Ramos (cell line): ENCODE data around the gene METTL6.
"Not testable (repeated sequence)": the region's sequence is repeated elsewhere in the genome, so short reads cannot be mapped to it uniquely, and the experiment has no call there.

ENCODE experiments used
- in situ Hi-C: fragments of 300-500 bp; cut with MboI; formaldehyde crosslinking; loops from one replicate; pipeline ENCODE4 v1.14.3; 2022; ENCODE audit warnings: low sequenced_read_pairs; ENCODE audit not compliant: unreplicated experiment

Gene METTL6

DNA sequence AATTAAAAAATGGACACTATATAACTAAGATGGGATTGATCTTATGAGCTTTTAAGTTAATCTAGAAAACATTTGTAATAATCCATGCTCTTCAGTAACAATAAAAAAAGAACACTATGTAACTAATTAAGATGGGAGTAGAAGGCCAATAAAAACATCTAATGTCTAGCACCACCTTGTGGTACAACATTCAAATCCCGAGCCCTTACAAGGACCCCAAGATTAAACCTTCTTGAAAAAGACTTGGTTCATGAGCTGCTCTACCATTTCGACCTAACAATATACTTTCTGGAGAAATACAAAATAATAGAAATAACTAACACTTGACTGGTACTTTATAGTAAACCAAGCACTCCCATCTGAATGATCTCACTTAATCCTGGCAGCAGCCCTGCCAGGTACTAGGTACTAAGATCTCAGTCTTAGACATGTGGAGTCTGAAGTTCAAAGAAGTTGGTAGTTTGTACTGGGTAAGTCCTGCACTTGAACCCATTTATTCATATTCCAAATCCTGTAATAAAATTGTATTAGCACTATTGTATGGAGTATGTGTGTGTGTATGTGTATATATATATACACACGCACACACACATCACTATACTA, 21.8 kb downstream of the METTL6 start:
- in situ Hi-C loops = loop anchor here (10.0 kb wide), 1 partner anchor 201 kb away; the partner anchor contains the start of gene CAPN7

GRCh38 chr3:15404767-15405166, 22.6 kb downstream of the METTL6 start:
- in situ Hi-C loops = loop anchor here (10.0 kb wide), 1 partner anchor 200 kb away; the partner anchor contains the start of gene CAPN7

DNA sequence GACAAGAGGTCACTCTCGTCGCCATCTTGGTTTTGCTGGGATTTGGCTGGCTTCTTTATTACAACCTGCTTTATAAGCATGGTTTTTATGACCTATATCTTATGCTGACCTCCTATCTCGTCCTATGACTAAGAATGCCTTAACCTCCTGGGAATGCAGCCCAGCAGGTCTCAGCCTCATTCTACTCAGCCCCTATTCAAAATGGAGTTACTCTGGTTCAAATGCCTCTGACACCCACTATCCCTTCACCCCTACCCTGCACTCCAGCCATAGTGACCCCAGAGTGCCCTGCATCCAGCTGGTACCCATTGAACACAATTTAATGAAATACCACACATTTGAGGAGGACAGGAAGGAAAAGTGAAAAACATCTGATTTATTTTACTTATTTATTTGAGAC, 23.4 kb downstream of the METTL6 start:
- in situ Hi-C loops = loop anchor here (10.0 kb wide), 1 partner anchor 199 kb away; the partner anchor contains the start of gene CAPN7

GRCh38 chr3:15403495-15403894, 23.8 kb downstream of the METTL6 start:
- in situ Hi-C loops = loop anchor here (10.0 kb wide), 1 partner anchor 199 kb away; the partner anchor contains the start of gene CAPN7

DNA sequence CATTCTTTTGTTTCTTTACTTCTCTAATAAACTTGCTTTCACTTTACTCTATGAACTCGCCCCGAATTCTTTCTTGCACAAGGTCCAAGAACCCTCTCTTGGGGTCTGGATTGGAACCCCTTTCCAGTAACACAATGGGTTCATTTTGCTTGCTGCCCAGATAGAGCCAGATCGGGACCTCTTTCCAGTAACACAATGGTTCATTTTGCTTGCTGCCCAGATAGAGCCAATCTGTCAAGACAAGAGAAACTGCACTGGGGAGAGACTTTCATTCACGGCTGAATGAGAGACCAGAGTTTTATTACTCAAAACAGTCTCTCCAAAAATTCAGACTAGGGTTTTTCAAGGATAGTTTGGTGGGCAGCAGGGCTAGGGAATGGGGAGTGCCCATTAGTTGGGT, 25.4 kb downstream of the METTL6 start:
- in situ Hi-C loops = loop anchor here (10.0 kb wide), 1 partner anchor 197 kb away; the partner anchor contains the start of gene CAPN7

- in situ Hi-C loops = loop anchor here (10.0 kb wide), 1 partner anchor 195 kb away; the partner anchor contains the start of gene CAPN7
Measured at GRCh38 chr3:15399970-15400369, 27.4 kb downstream of the METTL6 start.

DNA sequence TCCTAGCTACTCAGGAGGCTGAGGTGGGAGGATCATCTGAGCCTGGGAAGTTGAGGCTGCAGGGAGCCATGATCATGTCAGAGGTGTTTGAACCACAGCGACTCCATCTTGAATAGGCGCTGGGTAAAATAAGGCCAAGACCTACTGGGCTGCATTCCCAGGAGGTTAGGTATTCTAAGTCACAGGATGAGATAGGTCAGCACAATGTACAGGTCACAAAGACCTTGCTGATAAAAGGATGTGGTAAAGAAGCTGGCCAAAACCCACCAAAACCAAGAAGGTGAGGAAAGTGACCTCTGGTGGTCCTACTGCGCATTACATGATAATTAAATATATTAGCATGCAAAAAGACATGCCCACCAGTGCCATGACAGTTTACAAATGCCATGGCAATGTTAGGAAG, 28.6 kb downstream of the METTL6 start:
- in situ Hi-C loops = not testable (repeated sequence)

DNA sequence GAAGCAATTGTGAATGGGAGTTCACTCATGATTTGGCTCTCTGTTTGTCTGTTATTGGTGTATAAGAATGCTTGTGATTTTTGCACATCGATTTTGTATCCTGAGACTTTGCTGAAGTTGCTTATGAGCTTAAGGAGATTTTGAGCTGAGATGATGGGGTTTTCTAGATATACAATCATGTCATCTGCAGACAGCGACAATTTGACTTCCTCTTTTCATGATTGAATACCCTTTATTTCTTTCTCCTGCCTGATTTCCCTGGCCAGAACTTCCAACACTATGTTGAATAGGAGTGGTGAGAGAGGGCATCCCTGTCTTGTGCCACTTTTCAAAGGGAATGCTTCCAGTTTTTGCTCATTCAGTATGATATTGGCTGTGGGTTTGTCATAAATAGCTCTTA, 34.1 kb downstream of the METTL6 start:
- in situ Hi-C loops = not testable (repeated sequence)

GRCh38 chr3:15391007-15391406, 36.3 kb downstream of the METTL6 start:
- in situ Hi-C loops = no loop called here

GRCh38 chr3:15390460-15390859, 36.9 kb downstream of the METTL6 start:
- in situ Hi-C loops = no loop called here

GRCh38 chr3:15388335-15388734, 39.0 kb downstream of the METTL6 start:
- in situ Hi-C loops = not testable (repeated sequence)

DNA sequence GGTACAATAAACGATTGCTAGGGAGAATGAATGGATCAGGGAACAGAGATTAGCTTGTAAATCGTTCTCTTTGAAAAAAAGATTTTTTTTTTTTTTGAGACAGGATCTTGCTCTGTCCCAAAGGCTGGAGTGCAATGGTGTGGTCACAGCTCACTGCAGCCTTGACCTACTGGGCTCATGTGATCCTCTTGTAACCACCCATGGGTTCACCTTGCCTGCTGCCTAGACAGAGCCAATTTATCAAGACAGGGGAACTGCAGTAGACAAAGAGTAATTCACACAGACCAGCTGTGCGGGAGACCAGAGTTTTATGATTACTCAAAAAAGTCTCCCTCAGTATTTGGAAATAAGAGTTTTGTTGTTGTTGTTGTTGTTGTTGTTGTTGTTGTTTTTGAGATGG, 39.6 kb downstream of the METTL6 start:
- in situ Hi-C loops = no loop called here

GRCh38 chr3:15387171-15387581, 40.2 kb downstream of the METTL6 start:
- in situ Hi-C loops = no loop called here

GRCh38 chr3:15386654-15386955, 40.7 kb downstream of the METTL6 start:
- in situ Hi-C loops = not testable (repeated sequence)

DNA sequence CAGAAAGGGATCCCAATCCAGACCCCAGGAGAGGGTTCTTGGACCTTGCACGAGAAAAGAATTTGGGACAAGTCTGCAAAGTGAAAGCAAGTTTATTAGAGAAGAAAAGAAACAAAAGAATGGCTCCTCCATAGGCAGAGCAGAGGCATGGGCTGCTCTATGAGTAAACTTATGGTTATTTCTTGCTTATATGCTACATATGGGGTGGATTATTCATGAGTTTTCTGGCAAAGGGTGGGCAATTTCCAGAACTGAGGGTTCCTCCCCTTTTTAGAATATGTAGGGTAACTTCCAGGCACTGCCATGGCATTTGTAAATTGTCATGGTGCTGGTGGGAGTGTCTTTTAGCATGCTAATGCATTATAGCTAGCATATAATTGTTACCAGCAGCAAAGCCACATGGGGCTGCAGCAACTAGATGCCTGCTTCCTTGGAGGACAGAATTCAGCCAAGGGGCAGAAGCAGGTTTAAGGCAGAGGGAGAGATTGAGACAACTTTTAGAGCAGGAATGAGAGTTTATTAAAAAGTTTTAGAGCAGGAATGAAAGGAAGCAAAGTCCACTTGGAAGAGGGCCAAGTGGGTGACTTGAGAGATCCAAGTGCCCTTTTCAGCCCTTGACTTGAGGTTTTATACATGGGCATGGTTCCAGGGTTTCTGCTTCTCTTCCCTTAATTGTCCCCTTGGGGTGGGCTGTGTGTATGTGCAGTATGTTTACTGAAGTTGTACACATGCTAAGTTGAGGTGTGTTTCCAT, 41.3 kb downstream of the METTL6 start:
- in situ Hi-C loops = no loop called here

GRCh38 chr3:15385238-15385695, 42.1 kb downstream of the METTL6 start:
- in situ Hi-C loops = not testable (repeated sequence)

GRCh38 chr3:15384510-15385237, 42.7 kb downstream of the METTL6 start:
- in situ Hi-C loops = loop anchor here (5.0 kb wide), 1 partner anchor 117 kb away; no protein-coding TSS in a partner anchor

DNA sequence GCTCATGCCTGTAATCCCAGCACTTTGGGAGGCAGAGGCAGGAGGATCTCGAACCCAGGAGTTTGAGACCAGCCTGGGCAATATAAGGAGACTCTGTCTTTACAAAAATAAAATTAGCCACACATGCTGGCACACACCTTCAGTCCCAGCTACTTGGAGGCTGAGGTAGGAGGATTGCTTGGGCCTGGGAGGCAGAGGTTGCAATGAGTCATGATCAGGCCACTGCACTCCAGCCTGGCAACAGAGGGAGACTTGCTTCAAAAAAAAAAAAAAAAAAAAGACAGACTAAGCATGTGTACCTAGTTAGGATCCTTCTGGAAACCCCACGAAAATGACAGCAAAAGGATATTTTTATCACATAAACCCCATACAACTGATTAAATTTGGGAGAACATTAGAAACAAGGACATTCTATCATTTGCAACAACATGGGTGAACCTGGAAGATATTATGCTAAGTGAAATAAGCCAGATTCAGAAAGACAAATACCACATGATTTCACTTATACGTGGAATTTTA, 44.9 kb downstream of the METTL6 start:
- in situ Hi-C loops = loop anchor here (5.0 kb wide), 1 partner anchor 115 kb away; no protein-coding TSS in a partner anchor

DNA sequence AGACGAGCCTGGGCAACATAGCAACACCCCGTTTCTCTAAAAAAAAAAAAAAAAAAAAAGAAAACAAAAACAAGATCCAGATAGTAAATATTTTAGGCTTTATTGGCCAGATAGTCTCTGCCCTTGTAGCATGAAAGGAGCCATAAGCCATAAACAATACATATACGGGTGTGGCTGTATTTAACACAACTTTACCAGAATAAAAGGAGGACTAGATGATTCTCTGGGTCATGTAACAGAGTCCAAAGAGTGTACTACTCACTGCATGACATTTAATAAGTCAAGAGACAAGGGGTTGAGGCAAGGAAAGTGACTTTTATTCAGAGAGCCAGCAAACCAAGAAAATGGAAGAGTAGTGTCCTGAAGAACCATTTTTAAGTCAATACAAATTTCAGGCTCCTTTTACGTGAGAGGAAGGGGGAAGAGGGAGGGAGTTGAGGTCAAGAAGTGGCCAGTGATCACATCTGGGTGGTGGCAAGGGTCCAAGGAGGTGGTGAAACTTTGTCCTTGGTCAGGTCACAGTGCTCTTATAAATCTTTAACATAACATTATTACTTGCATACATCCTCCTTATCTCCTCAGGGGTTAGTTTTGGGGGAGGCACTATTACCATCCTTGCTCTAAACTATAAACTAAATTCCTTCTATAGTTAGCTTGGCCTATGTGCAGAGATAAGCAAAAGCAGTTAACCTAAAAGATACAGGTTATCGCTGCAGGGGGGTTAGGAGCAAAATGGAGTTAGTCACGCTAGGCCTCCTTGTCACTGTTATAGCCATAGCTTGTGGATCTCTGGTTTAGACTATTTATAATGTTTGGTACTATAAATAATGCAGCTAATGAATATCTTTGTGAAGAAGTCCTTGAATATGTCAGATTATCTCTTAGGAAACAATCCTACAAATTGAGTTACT, 46.1 kb downstream of the METTL6 start:
- in situ Hi-C loops = loop anchor here (5.0 kb wide), 1 partner anchor 114 kb away; no protein-coding TSS in a partner anchor
